SK-N-SH (cell line): ENCODE data around the gene RFFL. TPM values are rescaled to one million over a fixed set of nuclear protein-coding genes. Genes with fewer than 3 reads are reported as not detected.
"Not testable (repeated sequence)": the region's sequence is repeated elsewhere in the genome, so short reads cannot be mapped to it uniquely, and the experiment has no call there.

Source experiments
- CTCF ChIA-PET: fragments of 300-600, 350-600 bp; formaldehyde crosslinking; extraction: SDS; loops from one replicate; lab custom pipeline; 2021; lab: Yijun Ruan, JAX
- POLR2A ChIA-PET: fragments of 350-600 bp; sonication (Branson Sonifier 250); formaldehyde crosslinking; extraction: SDS; loops from one replicate; lab custom pipeline; 2020; ENCODE audit warnings: antibody characterized with exemption, inconsistent platforms; lab: Yijun Ruan, JAX
- DNase-seq: peaks from one replicate; pipeline ENCODE4 v3.0.0; 2012
- H2AFZ ChIP-seq: fragments of 200-600 bp; sonication (generic); 2 replicates; pipeline ENCODE4 v1.8.1; 2016; ENCODE audit warnings: antibody characterized with exemption, mild to moderate bottlenecking, low read depth
- H3F3A ChIP-seq: fragments of 200-600 bp; sonication (generic); replicated peaks from 2 replicates; pipeline ENCODE3; 2016; ENCODE audit warnings: antibody characterized with exemption, mild to moderate bottlenecking; ENCODE audit not compliant: insufficient read depth
- H3K27ac ChIP-seq, 2 experiments: fragments of 200-500 bp in 1 of 2; fragments of 200-600 bp in 1 of 2; sonication (Bioruptor generic) in 1 of 2; sonication (generic), shearing (Covaris generic) in 1 of 2; 2 replicates each; pipeline versions ENCODE4 v1.5.1 to v1.6.1; 2014 to 2016; ENCODE audit warnings: low read depth in 2 of 2, inconsistent platforms in 1 of 2, low read length in 1 of 2, mild to moderate bottlenecking in 1 of 2, mixed read lengths in 1 of 2
- H3K27me3 ChIP-seq: fragments of 200-600 bp; sonication (generic), shearing (Covaris generic); 2 replicates; pipeline ENCODE4 v1.6.1; 2016; ENCODE audit warnings: mixed run types; ENCODE audit not compliant: insufficient read depth
- H3K36me3 ChIP-seq, 2 experiments: fragments of 200-500 bp in 1 of 2; fragments of 200-600 bp in 1 of 2; sonication (Bioruptor generic) in 1 of 2; sonication (generic) in 1 of 2; replicated peaks in 1 of 2; 2 replicates each; pipeline versions ENCODE3 to v1.5.1; 2014 to 2016; ENCODE audit warnings: low read length in 1 of 2, mild to moderate bottlenecking in 1 of 2; ENCODE audit not compliant: insufficient read depth in 2 of 2, control insufficient read depth in 1 of 2
- H3K4me1 ChIP-seq, 2 experiments: fragments of 200-500 bp in 1 of 2; fragments of 200-600 bp in 1 of 2; sonication (Bioruptor generic) in 1 of 2; sonication (generic), shearing (Covaris generic) in 1 of 2; 2 replicates each; pipeline versions ENCODE4 v1.5.1 to v1.6.1; 2014 to 2016; ENCODE audit warnings: low read depth in 1 of 2, low read length in 1 of 2, mixed run types in 1 of 2; ENCODE audit not compliant: insufficient read depth in 2 of 2, control insufficient read depth in 1 of 2
- H3K4me2 ChIP-seq: fragments of 200-600 bp; sonication (generic), shearing (Covaris generic); 2 replicates; pipeline ENCODE4 v1.6.1; 2017; ENCODE audit warnings: mixed run types
- H3K4me3 ChIP-seq, 2 experiments: fragments of 200-500 bp in 1 of 2; fragments of 200-600 bp in 1 of 2; sonication (Bioruptor generic) in 1 of 2; sonication (generic), shearing (Covaris generic) in 1 of 2; 2 replicates each; pipeline versions ENCODE4 v1.5.1 to v1.8.1; 2014 to 2016; ENCODE audit warnings: low read depth in 2 of 2, inconsistent platforms in 1 of 2, low read length in 1 of 2, mild to moderate bottlenecking in 1 of 2, mixed read lengths in 1 of 2, moderate library complexity in 1 of 2
- H3K79me2 ChIP-seq: fragments of 200-600 bp; sonication (generic); 2 replicates; pipeline ENCODE4 v1.8.1; 2017; ENCODE audit warnings: mild to moderate bottlenecking; ENCODE audit not compliant: insufficient read depth
- H3K9ac ChIP-seq: fragments of 200-600 bp; sonication (generic); 2 replicates; pipeline ENCODE4 v1.6.1; 2017; ENCODE audit warnings: mixed run types
- H3K9me2 ChIP-seq: fragments of 200-600 bp; sonication (generic); 2 replicates; pipeline ENCODE4 v1.6.1; 2017; ENCODE audit warnings: mixed run types
- H3K9me3 ChIP-seq: fragments of 200-600 bp; sonication (generic); 2 replicates; pipeline ENCODE4 v1.6.1; 2017; ENCODE audit warnings: mixed run types, mild to moderate bottlenecking, moderate library complexity
- H4K20me1 ChIP-seq: fragments of 200-600 bp; sonication (generic); 2 replicates; pipeline ENCODE4 v1.6.1; 2017; ENCODE audit warnings: mild to moderate bottlenecking, mixed run types; ENCODE audit not compliant: insufficient read depth
- CHD2 ChIP-seq: fragments of 150-350 bp; IDR thresholded peaks from 2 replicates; pipeline ENCODE4 v1.6.1; 2018; ENCODE audit warnings: low read length; ENCODE audit not compliant: partially characterized antibody
- NFIC ChIP-seq: IDR thresholded peaks from 2 replicates; pipeline ENCODE4 v1.4.0; 2012; ENCODE audit warnings: borderline replicate concordance
- WGBS: methylation state at CpG from one replicate; pipeline ENCODE4 v1.1.6; 2017; ENCODE audit warnings: low lambda C conversion rate; 5-methylcytosine and 5-hydroxymethylcytosine counted together
- polyA plus RNA-seq, 3 experiments: library from polyadenylated mRNA; depleted of rRNA; stranded (reverse); fragments of >200 nt; gene quantifications; 2 replicates each; pipeline ENCODE4 v1.2.3, GENCODE V29; 2012
- TF ChIP-seq, protein P1 (sequence below): IDR thresholded peaks from 2 replicates; pipeline ENCODE4 v1.4.0; 2012; ENCODE audit warnings: low read depth, borderline replicate concordance

Gene RFFL
- polyA plus RNA-seq, 1 of the 3 experiments (the other 2 are of a cell fraction) = 10.1 TPM

DNA sequence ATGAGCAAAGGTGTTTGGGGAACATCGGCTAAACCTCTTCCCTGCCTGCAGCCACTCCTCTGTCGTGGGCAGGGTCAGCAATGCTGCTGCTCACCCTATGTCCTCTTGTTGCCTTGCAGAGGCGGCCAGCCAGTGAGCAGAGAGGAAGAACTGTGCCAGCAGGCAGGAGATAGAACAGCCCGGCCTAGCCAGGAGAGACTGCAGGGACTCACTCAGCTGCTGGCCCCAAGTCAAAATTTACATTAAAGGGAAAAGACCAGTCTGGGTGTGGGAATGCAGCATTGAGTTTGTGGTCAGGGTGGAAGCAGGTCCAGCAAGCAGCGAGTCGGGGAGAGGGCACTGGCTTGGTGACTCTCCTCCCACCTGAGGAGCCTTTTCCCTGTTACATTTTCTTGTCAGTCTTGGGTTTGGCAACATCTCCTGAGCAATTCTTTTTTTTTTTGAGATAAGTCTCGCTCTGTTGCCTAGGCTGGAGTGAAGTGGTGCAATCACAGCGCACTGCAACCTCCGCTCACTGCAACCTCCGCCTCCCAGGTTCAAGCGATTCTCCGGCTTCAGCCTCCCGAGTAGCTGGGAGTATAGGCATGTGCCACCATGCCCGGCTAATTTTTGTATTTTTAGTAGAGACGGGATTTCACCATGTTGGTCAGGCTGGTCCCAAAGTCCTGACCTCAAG, 60.5 kb downstream of the RFFL start:
- Histone ChIP-seq H3K36me3 (peaks cover 27 to 39% of the 10 kb centered on the region in 2 experiments), H3K4me3 (no peak overlapping the region), H3K4me2 (no peak overlapping the region), H3K9me3 (no peaks in the 10 kb centered on the region), H3K27me3 (no peaks in the 10 kb centered on the region), H3K9me2 (no peaks in the 10 kb centered on the region), H4K20me1 (no peaks in the 10 kb centered on the region), H3F3A (peaks cover 15% of the 10 kb centered on the region), H3K27ac (no peak overlapping the region; a peak in 1 of 4 replicates), H2AFZ (no peak overlapping the region), H3K79me2 (no peaks in the 10 kb centered on the region), H3K9ac (no peak overlapping the region), H3K4me1 (peaks cover 3 to 9% of the 10 kb centered on the region in 2 experiments; a peak in 2 of 4 replicates)
- ChIA-PET CTCF (interaction anchor here (1.1 kb wide), 1 partner anchor 21 kb away, joined by 3 read pairs; no protein-coding TSS in a partner anchor), POLR2A (no interaction called here)
- 80% methylated on average over 15 of the region's 15 CpGs for WGBS
- no peak for DNase-seq
- TF ChIP-seq NFIC = peak; percentile 56; the same call in 1 of the 2 replicates
- TF ChIP-seq, protein P1, sequence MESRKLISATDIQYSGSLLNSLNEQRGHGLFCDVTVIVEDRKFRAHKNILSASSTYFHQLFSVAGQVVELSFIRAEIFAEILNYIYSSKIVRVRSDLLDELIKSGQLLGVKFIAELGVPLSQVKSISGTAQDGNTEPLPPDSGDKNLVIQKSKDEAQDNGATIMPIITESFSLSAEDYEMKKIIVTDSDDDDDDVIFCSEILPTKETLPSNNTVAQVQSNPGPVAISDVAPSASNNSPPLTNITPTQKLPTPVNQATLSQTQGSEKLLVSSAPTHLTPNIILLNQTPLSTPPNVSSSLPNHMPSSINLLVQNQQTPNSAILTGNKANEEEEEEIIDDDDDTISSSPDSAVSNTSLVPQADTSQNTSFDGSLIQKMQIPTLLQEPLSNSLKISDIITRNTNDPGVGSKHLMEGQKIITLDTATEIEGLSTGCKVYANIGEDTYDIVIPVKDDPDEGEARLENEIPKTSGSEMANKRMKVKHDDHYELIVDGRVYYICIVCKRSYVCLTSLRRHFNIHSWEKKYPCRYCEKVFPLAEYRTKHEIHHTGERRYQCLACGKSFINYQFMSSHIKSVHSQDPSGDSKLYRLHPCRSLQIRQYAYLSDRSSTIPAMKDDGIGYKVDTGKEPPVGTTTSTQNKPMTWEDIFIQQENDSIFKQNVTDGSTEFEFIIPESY = no peak

DNA sequence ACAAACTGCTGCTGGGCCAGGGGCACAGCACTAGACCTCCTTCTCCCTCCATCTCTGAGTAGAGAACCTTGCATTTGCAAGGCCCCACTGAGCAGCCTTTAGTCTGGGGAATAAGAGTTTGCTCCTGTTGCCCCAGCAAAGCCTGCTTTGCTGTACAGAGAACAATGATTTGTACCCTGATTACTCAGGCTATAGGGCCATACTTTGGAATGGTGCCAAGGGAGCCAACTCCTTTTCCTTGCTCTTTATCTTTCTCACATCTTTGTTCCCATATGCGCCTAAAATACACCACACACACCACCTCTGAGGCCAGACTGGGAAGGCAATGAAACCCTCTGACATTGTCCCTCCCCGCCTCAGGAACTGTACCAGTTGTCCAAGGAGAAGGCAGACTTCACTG, 62.0 kb downstream of the RFFL start:
- Histone ChIP-seq H3K9ac (no peak overlapping the region), H3K4me1 (peaks cover 4 to 22% of the 10 kb centered on the region in 2 experiments; a peak in 2 of 4 replicates), H3K9me3 (no peaks in the 10 kb centered on the region), H3K27ac (no peak overlapping the region), H3K79me2 (no peaks in the 10 kb centered on the region), H4K20me1 (no peaks in the 10 kb centered on the region), H3K9me2 (no peaks in the 10 kb centered on the region), H3K4me2 (no peak overlapping the region), H2AFZ (no peak overlapping the region), H3K36me3 (peaks cover 23 to 40% of the 10 kb centered on the region in 2 experiments), H3K27me3 (no peaks in the 10 kb centered on the region), H3K4me3 (no peak overlapping the region), H3F3A (peaks cover 26% of the 10 kb centered on the region)
- no peak for DNase-seq
- 65% methylated on average over 2 of the region's 2 CpGs for WGBS
- TF ChIP-seq CHD2 (no peak), NFIC (peak; percentile 71)
- ChIA-PET CTCF (interaction anchor here (0.7 kb wide), 1 partner anchor 117 kb away, joined by 3 read pairs; no protein-coding TSS in a partner anchor), POLR2A (no interaction called here)

DNA sequence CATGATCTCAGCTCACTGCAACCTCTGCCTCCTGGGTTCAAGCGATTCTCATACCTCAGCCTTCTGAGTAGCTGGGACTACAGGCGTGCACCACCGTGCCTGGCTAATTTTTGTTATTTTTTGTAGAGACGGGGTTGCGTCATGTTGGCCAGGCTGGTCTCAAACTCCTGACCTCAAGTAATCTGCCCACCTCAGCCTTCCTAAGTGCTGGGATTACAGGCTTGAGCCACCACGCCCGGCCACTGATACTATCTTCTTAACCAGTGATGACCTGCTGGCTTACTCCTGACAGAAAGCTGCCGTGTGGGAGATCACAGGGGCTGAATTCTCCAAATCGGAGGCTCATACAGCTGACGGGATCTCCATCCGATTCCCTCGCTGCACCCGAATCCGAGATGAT, 62.5 kb downstream of the RFFL start:
- H3K9me2 ChIP-seq, H3K79me2 ChIP-seq, H3K4me2 ChIP-seq, DNase-seq, H3K27me3 ChIP-seq, H2AFZ ChIP-seq, H3K9ac ChIP-seq, H3K9me3 ChIP-seq, H3K4me3 ChIP-seq, H4K20me1 ChIP-seq, POLR2A ChIA-PET, H3K27ac ChIP-seq: not testable (repeated sequence)
- Histone ChIP-seq H3F3A (peaks cover 22% of the 10 kb centered on the region), H3K4me1 (peaks cover 4 to 22% of the 10 kb centered on the region in 2 experiments; a peak in 2 of 4 replicates), H3K36me3 (peaks cover 25 to 46% of the 10 kb centered on the region in 2 experiments)
- CTCF ChIA-PET = interaction anchor here (0.9 kb wide), 1 partner anchor 17 kb away, joined by 3 read pairs; no protein-coding TSS in a partner anchor
- WGBS = 99% methylated on average over 12 of the region's 14 CpGs
